Activated gamma-delta T cell treated with anti-CD3 and anti-CD28 coated beads, Interleukin-2, amount 50 U/mL, for 16 hours (primary cell): ENCODE results near the gene KRT35.
"Not testable (repeated sequence)": the region's sequence is repeated elsewhere in the genome, so short reads cannot be mapped to it uniquely, and the experiment has no call there.

Source experiments
- DNase-seq: peaks from one replicate; pipeline ENCODE4 v3.0.0-alpha.2; 2020; ENCODE audit warnings: low read depth

The KRT35 gene

DNA sequence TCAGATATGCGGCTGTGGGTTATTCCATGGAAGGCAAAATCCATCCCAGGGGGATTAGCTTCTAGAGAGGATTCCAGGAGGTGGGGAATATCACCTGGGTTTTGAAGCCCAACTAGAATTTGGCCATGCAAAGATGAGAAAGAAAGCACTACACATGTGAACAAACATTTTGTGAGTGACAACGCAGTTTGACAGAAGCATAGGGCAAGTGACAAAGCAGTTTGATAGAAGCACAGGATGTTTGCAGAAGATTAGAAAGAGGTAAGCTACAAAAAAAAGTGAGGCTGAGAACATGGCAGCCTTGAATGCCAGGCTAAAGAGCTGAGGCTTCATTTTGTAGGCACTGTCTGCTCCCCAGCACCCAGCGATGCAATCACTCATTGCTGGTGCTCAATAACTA lies 27.9 kb downstream of the KRT35 start:
- no peak for DNase-seq

- no peak for DNase-seq
These were observed 28.7 kb downstream of the KRT35 start for GRCh38 chr17:41452281-41452680.

DNA sequence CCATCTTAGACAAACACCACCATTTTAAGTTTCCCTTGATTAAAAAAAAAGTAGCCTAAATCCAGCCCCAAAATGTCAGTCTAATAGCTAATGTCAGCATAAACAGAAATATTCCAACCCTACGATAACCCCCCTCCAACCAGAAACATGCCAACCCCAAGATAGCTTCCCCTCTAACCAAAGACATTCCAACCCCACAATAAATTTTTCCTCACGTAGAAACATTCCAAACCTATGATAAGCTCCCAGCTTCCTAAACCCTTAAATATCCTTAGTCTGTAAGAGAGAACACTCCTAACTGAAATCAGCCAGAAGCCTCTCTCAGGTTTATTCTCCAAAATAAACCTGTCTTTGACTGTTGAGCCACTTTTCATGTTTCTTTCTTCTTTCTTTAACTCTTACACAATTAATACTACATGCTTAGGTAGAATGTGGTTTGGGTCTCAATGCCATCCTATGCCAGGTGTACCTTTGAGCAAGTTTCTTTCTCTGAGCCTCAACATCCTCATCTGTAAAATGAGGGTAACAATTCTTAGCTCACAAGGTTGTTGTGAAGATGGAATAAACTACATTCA lies 29.7 kb downstream of the KRT35 start:
- no peak for DNase-seq

- DNase-seq = no peak
These were observed 31.9 kb downstream of the KRT35 start for GRCh38 chr17:41449008-41449407.

DNA sequence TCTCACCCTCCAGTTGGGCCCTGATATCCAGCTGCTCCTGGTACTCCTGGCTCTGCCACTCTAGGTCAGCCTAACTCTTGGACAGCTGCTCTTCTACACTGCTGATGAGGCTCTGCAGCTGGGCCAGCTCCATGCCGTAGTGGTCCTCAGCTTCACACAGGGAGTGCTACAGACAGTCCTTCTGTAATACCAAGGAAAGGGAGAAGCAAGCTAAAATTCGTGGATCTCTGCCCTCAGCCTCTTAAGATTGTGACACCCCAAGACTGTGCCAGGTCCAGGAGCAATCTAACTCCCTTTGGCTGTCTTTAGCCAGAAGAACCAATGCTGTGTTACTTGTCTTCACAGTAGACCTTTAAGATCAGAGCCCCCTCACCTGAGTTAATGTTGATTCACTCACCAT lies 32.4 kb downstream of the KRT35 start:
- no peak for DNase-seq

- no peak for DNase-seq
These were observed 34.1 kb downstream of the KRT35 start for GRCh38 chr17:41446806-41447205.

GRCh38 chr17:41444640-41445039 lies 36.3 kb downstream of the KRT35 start:
- DNase-seq = no peak

GRCh38 chr17:41444186-41444585 lies 36.8 kb downstream of the KRT35 start:
- no peak for DNase-seq

GRCh38 chr17:41442739-41443138 lies 38.2 kb downstream of the KRT35 start:
- DNase-seq = no peak

- DNase-seq = no peak
These were observed 40.4 kb downstream of the KRT35 start, which contains the start of gene KRT38 for GRCh38 chr17:41440531-41441033. Gene KRT38, minus strand, starts transcription at chr17:41440983. Its CDS starts 62 bp downstream, at chr17:41440921.

GRCh38 chr17:41439375-41439774 lies 41.6 kb downstream of the KRT35 start:
- DNase-seq = no peak

DNA sequence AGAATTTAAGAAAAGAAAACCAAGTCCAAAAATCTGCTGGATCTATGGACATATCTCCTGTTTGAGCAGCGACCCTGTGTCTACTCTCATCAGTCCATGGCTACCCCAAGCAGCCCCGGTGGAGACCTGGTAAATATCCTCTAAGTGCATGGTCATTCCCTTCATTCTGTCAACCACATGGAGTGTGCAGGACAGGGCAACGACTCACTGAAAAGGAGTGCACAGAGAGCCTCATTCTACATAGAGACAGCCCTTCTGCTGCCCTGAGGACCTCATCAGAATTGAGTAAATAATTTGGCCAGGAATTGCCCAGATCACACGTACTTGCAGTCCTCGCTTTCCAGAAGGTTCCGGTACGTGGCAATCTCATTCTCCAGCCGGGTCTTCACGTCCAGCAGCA lies 43.2 kb downstream of the KRT35 start:
- no peak for DNase-seq

GRCh38 chr17:41437254-41437653 lies 43.7 kb downstream of the KRT35 start:
- no peak for DNase-seq

- no peak for DNase-seq
These were observed 46.5 kb downstream of the KRT35 start for GRCh38 chr17:41434415-41434814.

- no peak for DNase-seq
These were observed 46.9 kb downstream of the KRT35 start for GRCh38 chr17:41434005-41434404.

DNA sequence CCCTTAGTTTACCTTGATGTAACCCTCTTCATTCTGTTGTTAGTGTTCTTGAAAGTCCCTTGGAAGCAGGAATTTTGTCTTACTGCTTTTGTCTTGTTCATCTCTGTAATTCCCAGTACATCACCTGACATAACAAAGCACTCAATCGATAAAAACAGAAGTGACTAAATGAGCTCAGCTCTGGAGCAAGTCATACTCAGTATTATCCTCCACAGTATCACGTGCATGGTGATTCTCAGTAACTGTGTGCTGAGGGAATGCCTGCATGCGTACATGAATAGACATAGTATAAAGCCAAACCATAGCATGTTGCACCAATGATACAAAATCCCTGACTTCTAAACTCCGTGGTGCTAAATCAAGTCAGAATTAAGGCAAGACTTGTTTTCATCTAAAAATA lies 47.4 kb downstream of the KRT35 start:
- no peak for DNase-seq

DNA sequence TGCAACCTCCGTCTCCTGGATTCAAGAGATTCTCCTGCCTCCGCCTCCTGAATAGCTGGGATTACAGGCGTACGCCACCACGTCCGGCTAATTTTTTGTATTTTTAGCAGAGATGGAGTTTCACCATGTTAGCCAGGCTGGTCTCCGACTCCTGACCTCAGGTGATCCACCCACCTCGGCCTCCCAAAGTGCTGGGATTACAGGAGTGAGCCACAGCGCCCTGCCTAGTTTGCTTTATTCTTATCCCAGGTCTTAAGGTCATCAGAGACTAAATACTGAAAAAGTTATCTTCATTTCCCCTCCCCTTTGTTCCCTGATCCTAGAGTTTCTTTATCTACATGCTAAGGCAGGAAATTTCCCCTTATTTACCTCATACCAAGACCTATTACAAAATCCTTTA lies 50.6 kb downstream of the KRT35 start:
- DNase-seq = not testable (repeated sequence)

DNA sequence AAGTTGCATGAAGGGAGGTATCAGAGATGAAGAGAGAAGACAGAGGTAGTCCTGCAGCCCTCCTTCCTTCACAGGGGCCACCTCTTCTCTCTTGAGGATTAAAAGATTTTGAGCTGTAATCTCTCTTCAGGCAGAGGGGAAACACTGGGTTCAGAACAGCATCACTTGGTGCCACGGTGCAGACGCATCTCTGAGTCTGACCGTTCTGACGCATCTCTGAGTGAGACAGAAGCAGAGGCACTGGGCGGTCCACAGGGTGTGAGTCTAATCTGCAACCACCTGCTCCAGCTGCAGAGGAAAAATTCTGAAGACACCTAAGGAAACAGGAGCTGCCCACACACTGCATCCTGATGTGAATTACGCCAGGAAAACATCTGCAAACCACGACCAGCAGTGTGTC lies 51.3 kb downstream of the KRT35 start:
- DNase-seq = no peak

DNA sequence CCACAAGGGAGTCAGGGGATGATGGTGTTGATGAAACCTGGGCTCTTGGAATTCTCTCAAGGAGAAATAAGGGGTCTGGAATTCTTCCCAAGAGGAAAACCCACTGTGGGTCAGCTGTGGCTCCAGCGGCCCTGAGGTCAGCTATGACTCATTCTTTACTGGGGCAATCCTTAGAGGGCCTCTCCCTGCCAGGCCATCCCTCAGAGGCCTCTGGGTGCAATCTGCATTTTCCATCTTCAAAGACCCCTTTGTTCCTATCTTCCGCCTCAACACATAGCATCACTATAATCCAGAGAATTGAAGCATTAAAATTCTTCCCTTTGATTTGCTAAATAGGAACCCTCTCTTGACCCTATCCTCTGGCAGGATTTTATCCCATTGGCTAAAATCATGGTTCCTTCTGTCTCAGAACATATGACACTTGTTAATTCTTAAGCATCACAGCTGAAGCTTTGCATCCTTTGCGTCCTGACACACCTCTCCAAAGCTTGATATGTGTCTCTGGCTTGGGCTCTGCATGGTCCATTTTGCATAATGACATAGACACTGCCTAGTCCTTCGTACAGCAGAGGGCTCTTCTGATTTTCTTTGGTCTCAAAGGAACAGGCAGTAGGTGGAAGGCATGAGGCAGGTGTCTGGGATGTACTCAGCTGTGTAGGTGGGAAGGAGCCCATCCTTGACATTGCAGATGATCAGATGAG lies 52.2 kb downstream of the KRT35 start:
- DNase-seq = no peak
